ENCODE data around the gene SLC35B2.

Gene SLC35B2

GRCh38 chr6:44225579-44226325, 31.6 kb downstream of the SLC35B2 start:
- no peak overlapping the region for H3K27ac Mint-ChIP-seq
- peaks cover 14% of the 10 kb centered on the region for H3K27me3 Mint-ChIP-seq
- H3K4me3 Mint-ChIP-seq = no peak overlapping the region
- H3K9me3 Mint-ChIP-seq = no peaks in the 10 kb centered on the region
- CTCF ChIA-PET = interaction anchor here (1.1 to 5.4 kb wide), 6 partner anchors 12 to 75 kb away, joined by 3 to 30 read pairs (median 6); partner anchors contain the start of gene SLC35B2
- H3K4me1 Mint-ChIP-seq = peaks cover 29% of the 10 kb centered on the region
- H3K36me3 Mint-ChIP-seq = peaks cover 2% of the 10 kb centered on the region
- no peak for DNase-seq

GRCh38 chr6:44224965-44225305, 32.4 kb downstream of the SLC35B2 start:
- no peak overlapping the region for H3K27ac Mint-ChIP-seq

GRCh38 chr6:44224029-44224964, 33.0 kb downstream of the SLC35B2 start:
- H3K4me3 Mint-ChIP-seq = peak overlapping the region; percentile 76
- CTCF ChIA-PET = interaction anchor here (0.7 to 5.4 kb wide), 10 partner anchors 10 to 73 kb away, joined by 3 to 30 read pairs (median 6); partner anchors contain the start of genes HSP90AB1 and SLC35B2
- peaks cover 24% of the 10 kb centered on the region for H3K27me3 Mint-ChIP-seq
- peaks cover 36% of the 10 kb centered on the region for H3K4me1 Mint-ChIP-seq
- H3K27ac Mint-ChIP-seq = peak overlapping the region; percentile 21
- H3K36me3 Mint-ChIP-seq = peaks cover 2% of the 10 kb centered on the region
- no peaks in the 10 kb centered on the region for H3K9me3 Mint-ChIP-seq
- DNase-seq = peak; percentile 38

More at GRCh38 chr6:44224965-44225305, 32.4 kb downstream of the SLC35B2 start:
- H3K4me3 Mint-ChIP-seq = peak overlapping the region; percentile 76
- H3K4me1 Mint-ChIP-seq = peaks cover 31% of the 10 kb centered on the region
- peaks cover 18% of the 10 kb centered on the region for H3K27me3 Mint-ChIP-seq
- DNase-seq = no peak
- H3K36me3 Mint-ChIP-seq = peaks cover 2% of the 10 kb centered on the region
- CTCF ChIA-PET = interaction anchor here (0.7 to 5.4 kb wide), 10 partner anchors 9 to 74 kb away, joined by 3 to 30 read pairs (median 6); partner anchors contain the start of genes HSP90AB1 and SLC35B2
- no peaks in the 10 kb centered on the region for H3K9me3 Mint-ChIP-seq

- H3K27ac Mint-ChIP-seq = peak within 1 kb of the TSS; percentile 22
- DNase-seq = peak; percentile 90
- peaks cover 32% of the 10 kb centered on the region for H3K27me3 Mint-ChIP-seq
- no peaks in the 10 kb centered on the region for H3K36me3 Mint-ChIP-seq
- H3K9me3 Mint-ChIP-seq = no peaks in the 10 kb centered on the region
- CTCF ChIA-PET = interaction anchor here (1.7 to 5.4 kb wide), 7 partner anchors 14 to 72 kb away, joined by 4 to 30 read pairs (median 8); partner anchors contain the start of genes HSP90AB1 and SLC35B2
- peaks cover 41% of the 10 kb centered on the region for H3K4me1 Mint-ChIP-seq
- H3K4me3 Mint-ChIP-seq = peak within 1 kb of the TSS; percentile 76
Observed at GRCh38 chr6:44223319-44224028, 33.9 kb downstream of the SLC35B2 start, which contains the start of gene SLC29A1. Gene SLC29A1, plus strand, starts transcription at chr6:44223595. Its CDS starts 3,719 bp downstream, at chr6:44227314.

GRCh38 chr6:44222486-44223318, 34.6 kb downstream of the SLC35B2 start:
- Mint-ChIP-seq H3K4me1 (peaks cover 46% of the 10 kb centered on the region), H3K9me3 (no peaks in the 10 kb centered on the region), H3K4me3 (peak overlapping the region; percentile 76), H3K36me3 (no peaks in the 10 kb centered on the region), H3K27ac (peak overlapping the region; percentile 22), H3K27me3 (peaks cover 40% of the 10 kb centered on the region)
- CTCF ChIA-PET = interaction anchor here (0.7 to 5.4 kb wide), 7 partner anchors 10 to 44 kb away, joined by 3 to 30 read pairs (median 6); partner anchors contain the start of gene SLC35B2
- no peak for DNase-seq

GRCh38 chr6:44221961-44222335, 35.4 kb downstream of the SLC35B2 start:
- H3K27me3 Mint-ChIP-seq = peaks cover 48% of the 10 kb centered on the region
- H3K36me3 Mint-ChIP-seq = no peaks in the 10 kb centered on the region
- H3K27ac Mint-ChIP-seq = no peak overlapping the region
- H3K4me1 Mint-ChIP-seq = peaks cover 46% of the 10 kb centered on the region
- DNase-seq = no peak
- CTCF ChIA-PET = interaction anchor here (0.7 to 5.4 kb wide), 10 partner anchors 10 to 105 kb away, joined by 3 to 30 read pairs (median 5); partner anchors contain the start of gene SLC35B2
- no peaks in the 10 kb centered on the region for H3K9me3 Mint-ChIP-seq
- H3K4me3 Mint-ChIP-seq = peak overlapping the region; percentile 23

- CTCF ChIA-PET = interaction anchor here (0.6 to 5.4 kb wide), 11 partner anchors 9 to 105 kb away, joined by 3 to 30 read pairs (median 4); partner anchors contain the start of gene SLC35B2
- Mint-ChIP-seq H3K27me3 (peaks cover 53% of the 10 kb centered on the region), H3K27ac (no peak overlapping the region), H3K36me3 (no peaks in the 10 kb centered on the region), H3K4me3 (peak overlapping the region; percentile 23), H3K4me1 (peaks cover 46% of the 10 kb centered on the region), H3K9me3 (no peaks in the 10 kb centered on the region)
- DNase-seq = peak; percentile 86
Observed at GRCh38 chr6:44221291-44221960, 35.9 kb downstream of the SLC35B2 start.

GRCh38 chr6:44220913-44221290, 36.4 kb downstream of the SLC35B2 start:
- H3K4me1 Mint-ChIP-seq = peaks cover 46% of the 10 kb centered on the region
- H3K4me3 Mint-ChIP-seq = no peak overlapping the region
- H3K36me3 Mint-ChIP-seq = no peaks in the 10 kb centered on the region
- DNase-seq = no peak
- no peaks in the 10 kb centered on the region for H3K9me3 Mint-ChIP-seq
- CTCF ChIA-PET = interaction anchor here (0.6 to 5.4 kb wide), 7 partner anchors 11 to 48 kb away, joined by 3 to 30 read pairs (median 4); partner anchors contain the start of gene SLC35B2
- peaks cover 58% of the 10 kb centered on the region for H3K27me3 Mint-ChIP-seq
- H3K27ac Mint-ChIP-seq = no peak overlapping the region

GRCh38 chr6:44219815-44220784, 37.2 kb downstream of the SLC35B2 start:
- no peak for DNase-seq
- Mint-ChIP-seq H3K27ac (no peak overlapping the region), H3K27me3 (peaks cover 60% of the 10 kb centered on the region), H3K9me3 (no peaks in the 10 kb centered on the region), H3K4me1 (peaks cover 46% of the 10 kb centered on the region), H3K36me3 (no peaks in the 10 kb centered on the region), H3K4me3 (no peak overlapping the region)
- CTCF ChIA-PET = interaction anchor here (0.7 to 1.9 kb wide), 4 partner anchors 15 to 330 kb away, joined by 3 to 8 read pairs (median 4); no protein-coding TSS in a partner anchor

GRCh38 chr6:44219053-44219814, 38.1 kb downstream of the SLC35B2 start:
- DNase-seq = peak; percentile 50
- Mint-ChIP-seq H3K9me3 (no peaks in the 10 kb centered on the region), H3K36me3 (no peaks in the 10 kb centered on the region), H3K27me3 (peaks cover 64% of the 10 kb centered on the region), H3K27ac (no peak overlapping the region), H3K4me1 (peaks cover 37% of the 10 kb centered on the region), H3K4me3 (no peak overlapping the region)
- CTCF ChIA-PET = interaction anchor here (0.7 to 1.0 kb wide), 2 partner anchors 42 to 46 kb away, joined by 3 to 4 read pairs; no protein-coding TSS in a partner anchor
